GM21825 (cell line): ENCODE data around the gene MAP1B.
"Not testable (repeated sequence)": the region's sequence is repeated elsewhere in the genome, so short reads cannot be mapped to it uniquely, and the experiment has no call there.

Experiments used
- ATAC-seq: cut with Tn5 transposase; IDR thresholded peaks from one replicate; pipeline ENCODE4 v1.9.1; 2021; ENCODE audit warnings: mild to moderate bottlenecking, moderate library complexity; ENCODE audit not compliant: unreplicated experiment

Gene MAP1B

GRCh38 chr5:72107131-72107900, at the start of gene MAP1B:
MAP1B (plus strand) TSS chr5:72107475; CDS start chr5:72107532, 57 bp downstream.
- ATAC-seq, result no peak

- ATAC-seq, result no peak
Measured at GRCh38 chr5:72057816-72058215, 49.5 kb upstream of the MAP1B start.

GRCh38 chr5:72063219-72063819, 44.0 kb upstream of the MAP1B start:
- no peak for ATAC-seq

- ATAC-seq, result no peak
Measured at GRCh38 chr5:72064801-72065570, 42.3 kb upstream of the MAP1B start.

- no peak for ATAC-seq
Measured at GRCh38 chr5:72065751-72066255, 41.5 kb upstream of the MAP1B start.

GRCh38 chr5:72066705-72067107, 40.6 kb upstream of the MAP1B start:
- no peak for ATAC-seq

GRCh38 chr5:72067682-72068470, 39.4 kb upstream of the MAP1B start:
- ATAC-seq, result no peak

- ATAC-seq, result no peak
Measured at GRCh38 chr5:72070529-72070928, 36.7 kb upstream of the MAP1B start.

GRCh38 chr5:72071906-72072305, 35.4 kb upstream of the MAP1B start:
- ATAC-seq, result no peak

GRCh38 chr5:72074251-72074650, 33.0 kb upstream of the MAP1B start:
- no peak for ATAC-seq

GRCh38 chr5:72075461-72075860, 31.8 kb upstream of the MAP1B start:
- no peak for ATAC-seq

- no peak for ATAC-seq
Measured at GRCh38 chr5:72076621-72077300, 30.5 kb upstream of the MAP1B start.

- no peak for ATAC-seq
Measured at GRCh38 chr5:72077390-72077789, 29.9 kb upstream of the MAP1B start.

- no peak for ATAC-seq
Measured at GRCh38 chr5:72079288-72079687, 28.0 kb upstream of the MAP1B start.

- ATAC-seq, result no peak
Measured at GRCh38 chr5:72082048-72082447, 25.2 kb upstream of the MAP1B start.

- no peak for ATAC-seq
Measured at GRCh38 chr5:72084876-72085275, 22.4 kb upstream of the MAP1B start.

- ATAC-seq, result no peak
Measured at GRCh38 chr5:72085319-72085718, 22.0 kb upstream of the MAP1B start.

GRCh38 chr5:72089713-72090112, 17.6 kb upstream of the MAP1B start:
- not testable (repeated sequence) for ATAC-seq

GRCh38 chr5:72092074-72092473, 15.2 kb upstream of the MAP1B start:
- ATAC-seq, result no peak

GRCh38 chr5:72093217-72093616, 14.1 kb upstream of the MAP1B start:
- ATAC-seq, result no peak
